ENCODE data around the gene OSBPL2. TPM values are rescaled to one million over a fixed set of nuclear protein-coding genes. Genes with fewer than 3 reads are reported as not detected.

OSBPL2 gene
- total and polyA plus RNA-seq, 7 experiments from 2014 or later, result 14.6 to 80.8 (median 58.3) TPM

GRCh38 chr20:62326959-62327725, 88.8 kb downstream of the OSBPL2 start:
- ATAC-seq, result no peak
- H3K27ac Mint-ChIP-seq, result no peak overlapping the region
- no peaks in the 10 kb centered on the region for H3K27me3 Mint-ChIP-seq

DNA sequence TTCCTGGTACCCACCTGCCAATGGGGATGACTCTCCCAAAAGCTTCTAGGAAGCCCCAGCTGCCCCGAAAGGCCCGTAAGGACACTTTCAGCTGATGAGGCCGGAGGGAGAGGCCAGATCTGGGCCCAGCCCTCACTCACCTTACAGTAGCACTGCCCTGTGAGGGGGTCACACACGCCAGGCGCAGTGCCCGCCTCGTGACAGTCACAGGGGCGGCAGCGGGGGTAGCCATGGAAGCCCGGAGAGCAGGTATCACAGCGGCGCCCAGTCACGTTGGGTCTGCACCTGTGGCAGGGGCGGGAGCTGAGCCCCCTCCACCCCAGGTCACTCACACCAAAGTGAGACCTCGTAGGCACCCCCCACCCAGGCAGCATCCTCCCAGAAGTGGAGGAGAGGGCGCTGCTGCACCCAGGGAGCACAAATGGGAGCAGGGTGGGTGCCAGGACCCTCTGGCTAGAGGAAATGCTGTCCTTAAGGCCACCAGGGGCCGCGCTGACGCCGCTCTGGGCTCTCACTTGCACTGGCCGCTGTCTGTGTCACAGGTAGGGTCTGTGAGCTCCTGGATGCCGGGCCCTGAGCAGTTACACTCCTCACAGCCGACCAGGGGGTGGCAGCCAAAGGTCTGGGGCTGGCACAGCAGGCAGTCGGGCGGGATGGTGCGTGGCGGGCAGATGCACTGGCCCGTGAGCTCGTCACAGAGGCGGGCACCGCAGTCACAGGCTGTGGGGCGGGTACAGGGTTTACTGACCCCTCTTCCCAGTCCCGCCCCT, 89.6 kb downstream of the OSBPL2 start:
- DNase-seq, result no peak

More at GRCh38 chr20:62326959-62327725, 88.8 kb downstream of the OSBPL2 start:
- peaks cover 0 to 3% (median 0%) of the 10 kb centered on the region in 7 donors for H3K4me1 Mint-ChIP-seq
- DNase-seq, result no peak
- H3K9me3 Mint-ChIP-seq, result peaks cover 0 to 2% (median 0%) of the 10 kb centered on the region in 11 donors
- CTCF ChIA-PET, result no interaction called here
- no peaks in the 10 kb centered on the region for H3K36me3 Mint-ChIP-seq
- POLR2A ChIA-PET, result no interaction called here
- Histone ChIP-seq H3K27ac (ENCODE audit: low read depth, low read length) (no peak overlapping the region), H3K4me3 (ENCODE audit: low read length) (no peak overlapping the region), H3K4me1 (ENCODE audit: control insufficient read depth in 2 of 2, insufficient read depth in 2 of 2, low read length in 2 of 2) (no peaks in the 10 kb centered on the region), H3K27me3 (ENCODE audit: control insufficient read depth in 2 of 2, insufficient read depth in 2 of 2, low read length in 2 of 2) (no peaks in the 10 kb centered on the region), H3K9me3 (ENCODE audit: control insufficient read depth in 2 of 3, low read length in 3 of 3) (no peaks in the 10 kb centered on the region), H3K36me3 (ENCODE audit: control insufficient read depth in 2 of 3, insufficient read depth in 3 of 3, low read length in 3 of 3) (no peaks in the 10 kb centered on the region)
- no peak overlapping the region for H3K4me3 Mint-ChIP-seq
- intact Hi-C loops (cut with micrococcal nuclease), result no loop called here

DNA sequence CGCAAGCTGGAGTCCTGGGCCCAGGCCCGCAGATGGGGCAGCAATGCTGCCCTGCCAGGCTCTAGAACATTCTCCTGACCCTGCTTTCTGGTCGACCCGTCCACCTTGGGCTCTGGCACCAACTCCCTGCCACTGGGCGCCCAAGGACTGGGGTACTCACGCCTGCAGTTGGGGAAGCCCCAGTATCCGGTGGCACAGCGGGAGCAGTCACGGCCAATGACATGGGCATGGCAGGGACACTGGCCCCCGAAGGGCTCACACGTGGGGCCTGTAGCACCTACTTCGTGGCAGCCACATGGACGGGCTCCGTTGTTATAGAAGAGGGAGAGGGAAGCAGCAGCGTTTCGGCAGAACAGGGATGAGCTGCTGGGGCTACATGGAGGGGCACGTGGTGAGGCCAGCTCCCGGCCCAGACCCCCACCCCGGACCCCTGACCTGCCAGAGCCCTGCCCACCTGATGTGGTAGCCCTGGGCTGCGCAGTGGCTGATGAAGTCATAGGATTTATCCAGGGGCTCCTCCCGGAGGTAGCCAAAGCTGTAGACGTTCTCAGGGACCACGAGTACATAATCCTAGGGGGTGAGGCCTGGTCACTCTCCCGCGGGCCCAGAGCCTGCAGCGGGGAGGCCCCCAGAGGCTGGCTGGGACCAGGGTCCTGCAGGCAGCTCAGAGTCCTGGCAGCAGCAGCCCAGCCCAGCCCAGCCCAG, 90.5 kb downstream of the OSBPL2 start:
- ChIA-PET POLR2A (no interaction called here), CTCF (no interaction called here)
- Histone ChIP-seq H3K4me1 (ENCODE audit: control insufficient read depth in 2 of 2, insufficient read depth in 2 of 2, low read length in 2 of 2) (no peaks in the 10 kb centered on the region), H3K9me3 (ENCODE audit: control insufficient read depth in 2 of 3, low read length in 3 of 3) (no peaks in the 10 kb centered on the region), H3K4me3 (ENCODE audit: low read length) (no peak overlapping the region), H3K27ac (ENCODE audit: low read depth, low read length) (no peak overlapping the region), H3K36me3 (ENCODE audit: control insufficient read depth in 2 of 3, insufficient read depth in 3 of 3, low read length in 3 of 3) (no peaks in the 10 kb centered on the region), H3K27me3 (ENCODE audit: control insufficient read depth in 2 of 2, insufficient read depth in 2 of 2, low read length in 2 of 2) (no peaks in the 10 kb centered on the region)
- no peaks in the 10 kb centered on the region for H3K27me3 Mint-ChIP-seq
- H3K27ac Mint-ChIP-seq, result peak overlapping the region in 1 of 9 donors; percentile 51
- H3K9me3 Mint-ChIP-seq, result peaks cover 0 to 2% (median 0%) of the 10 kb centered on the region in 11 donors
- H3K4me3 Mint-ChIP-seq, result no peak overlapping the region
- no peak for ATAC-seq
- H3K4me1 Mint-ChIP-seq, result peaks cover 0 to 3% (median 0%) of the 10 kb centered on the region in 7 donors
- H3K36me3 Mint-ChIP-seq, result no peaks in the 10 kb centered on the region
- intact Hi-C loops (cut with micrococcal nuclease), result no loop called here
- no peak for DNase-seq

More for the DNA sequence above, 89.6 kb downstream of the OSBPL2 start:
- Mint-ChIP-seq H3K4me3 (no peak overlapping the region), H3K27ac (no peak overlapping the region), H3K27me3 (no peaks in the 10 kb centered on the region), H3K36me3 (no peaks in the 10 kb centered on the region), H3K9me3 (peaks cover 0 to 2% (median 0%) of the 10 kb centered on the region in 11 donors), H3K4me1 (peaks cover 0 to 3% (median 0%) of the 10 kb centered on the region in 7 donors)
- Histone ChIP-seq H3K27ac (ENCODE audit: low read depth, low read length) (no peak overlapping the region), H3K4me3 (ENCODE audit: low read length) (no peak overlapping the region), H3K4me1 (ENCODE audit: control insufficient read depth in 2 of 2, insufficient read depth in 2 of 2, low read length in 2 of 2) (no peaks in the 10 kb centered on the region), H3K27me3 (ENCODE audit: control insufficient read depth in 2 of 2, insufficient read depth in 2 of 2, low read length in 2 of 2) (no peaks in the 10 kb centered on the region), H3K36me3 (ENCODE audit: control insufficient read depth in 2 of 3, insufficient read depth in 3 of 3, low read length in 3 of 3) (no peaks in the 10 kb centered on the region), H3K9me3 (ENCODE audit: control insufficient read depth in 2 of 3, low read length in 3 of 3) (no peaks in the 10 kb centered on the region)
- intact Hi-C loops (cut with micrococcal nuclease), result no loop called here
- POLR2A ChIA-PET, result no interaction called here
- CTCF ChIA-PET, result no interaction called here
- ATAC-seq, result no peak

DNA sequence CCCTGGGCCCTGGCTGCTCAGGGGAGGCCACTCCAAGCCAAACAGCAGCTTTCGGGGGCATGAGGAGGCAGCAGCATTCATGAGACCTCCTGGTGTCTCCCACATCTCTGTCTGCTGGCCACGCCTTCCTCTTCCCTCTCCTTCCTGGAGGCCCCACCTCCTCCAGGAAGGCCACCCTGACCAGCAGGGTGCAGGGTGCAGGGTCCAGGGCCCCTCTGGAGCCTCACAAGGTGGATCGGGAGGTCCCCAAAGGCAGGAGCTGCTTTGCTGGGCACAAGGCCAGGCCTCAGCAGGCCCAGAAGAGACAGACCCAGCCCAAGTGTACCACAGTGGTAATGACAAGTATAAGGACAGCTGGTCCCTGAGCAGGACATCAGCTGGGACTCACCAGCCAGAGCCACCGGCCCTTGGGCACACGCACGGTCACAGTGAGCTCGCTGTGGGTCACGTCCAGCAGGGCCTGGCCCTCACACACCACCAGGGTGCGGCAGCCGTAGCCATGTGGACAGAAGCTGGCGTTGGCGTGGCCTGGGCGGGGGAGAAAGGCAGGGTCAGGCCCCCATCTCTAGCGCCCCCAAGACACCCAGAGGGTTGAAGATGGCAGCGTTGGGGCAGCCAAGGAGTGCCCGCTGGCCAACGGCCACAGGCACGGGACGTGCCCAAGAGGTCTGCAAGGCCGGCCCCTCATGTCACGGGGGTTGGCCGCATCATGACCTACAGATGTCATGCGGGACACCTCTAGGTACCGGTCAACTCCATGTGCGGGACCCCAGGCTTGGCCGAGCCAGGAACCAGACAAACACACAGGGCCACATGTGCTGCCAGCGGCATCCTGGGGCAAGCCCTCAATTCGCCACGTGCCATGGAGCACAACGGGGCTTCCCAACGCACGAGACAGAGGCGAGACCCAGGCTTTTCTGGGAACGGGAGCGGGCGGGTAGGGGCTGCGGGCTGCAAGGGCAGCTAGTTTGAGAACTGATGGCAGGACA, 91.4 kb downstream of the OSBPL2 start:
- Mint-ChIP-seq H3K27ac (no peak overlapping the region), H3K27me3 (no peaks in the 10 kb centered on the region), H3K4me3 (no peak overlapping the region), H3K9me3 (peaks cover 0 to 2% (median 0%) of the 10 kb centered on the region in 11 donors), H3K4me1 (peaks cover 0 to 3% (median 0%) of the 10 kb centered on the region in 7 donors), H3K36me3 (no peaks in the 10 kb centered on the region)
- Histone ChIP-seq H3K9me3 (ENCODE audit: control insufficient read depth in 2 of 3, low read length in 3 of 3) (no peaks in the 10 kb centered on the region), H3K4me3 (ENCODE audit: low read length) (no peak overlapping the region), H3K4me1 (ENCODE audit: control insufficient read depth in 2 of 2, insufficient read depth in 2 of 2, low read length in 2 of 2) (no peaks in the 10 kb centered on the region), H3K27ac (ENCODE audit: low read depth, low read length) (no peak overlapping the region), H3K36me3 (ENCODE audit: control insufficient read depth in 2 of 3, insufficient read depth in 3 of 3, low read length in 3 of 3) (no peaks in the 10 kb centered on the region), H3K27me3 (ENCODE audit: control insufficient read depth in 2 of 2, insufficient read depth in 2 of 2, low read length in 2 of 2) (no peaks in the 10 kb centered on the region)
- ChIA-PET POLR2A (no interaction called here), CTCF (no interaction called here)
- ATAC-seq, result no peak
- intact Hi-C loops (cut with micrococcal nuclease), result no loop called here
- no peak for DNase-seq

DNA sequence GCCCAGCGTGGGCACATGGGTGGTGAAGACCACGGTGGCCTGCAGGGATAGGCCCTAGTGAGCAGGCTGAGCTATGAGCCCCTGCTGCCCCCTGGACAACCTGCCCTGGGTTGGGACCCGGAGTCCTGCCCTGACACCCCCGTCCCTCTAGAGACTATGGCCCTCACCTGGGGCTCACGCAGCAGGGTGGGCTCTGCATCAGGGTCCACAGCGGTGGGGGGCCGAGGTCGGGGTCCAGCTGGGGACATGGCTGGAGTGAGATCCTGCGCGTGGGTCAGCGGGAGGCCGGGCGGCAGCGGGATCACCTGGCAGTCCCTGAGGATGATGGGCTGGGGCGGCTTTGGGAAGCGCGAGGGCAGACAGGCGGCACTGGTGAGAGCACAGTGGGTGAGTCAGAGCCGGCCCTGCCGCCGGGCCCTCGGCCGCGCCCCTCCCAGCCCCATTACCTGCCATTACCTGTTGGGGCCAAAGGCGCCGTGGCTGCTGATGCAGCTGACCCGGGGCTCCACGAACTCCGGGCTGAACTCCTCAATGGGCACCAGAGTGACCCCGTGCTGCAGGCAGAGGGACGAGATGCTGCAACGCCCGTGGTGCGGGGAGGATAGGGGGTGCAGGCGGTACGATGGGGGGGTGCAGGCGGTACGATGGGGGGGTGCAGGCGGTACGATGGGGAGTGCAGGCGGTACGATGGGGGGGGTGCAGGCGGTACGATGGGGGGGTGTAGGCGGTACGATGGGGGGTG, 92.4 kb downstream of the OSBPL2 start:
- Histone ChIP-seq H3K9me3 (ENCODE audit: control insufficient read depth in 2 of 3, low read length in 3 of 3) (no peaks in the 10 kb centered on the region), H3K36me3 (ENCODE audit: control insufficient read depth in 2 of 3, insufficient read depth in 3 of 3, low read length in 3 of 3) (no peaks in the 10 kb centered on the region), H3K27me3 (ENCODE audit: control insufficient read depth in 2 of 2, insufficient read depth in 2 of 2, low read length in 2 of 2) (no peaks in the 10 kb centered on the region), H3K27ac (ENCODE audit: low read depth, low read length) (no peak overlapping the region), H3K4me1 (ENCODE audit: control insufficient read depth in 2 of 2, insufficient read depth in 2 of 2, low read length in 2 of 2) (no peaks in the 10 kb centered on the region), H3K4me3 (ENCODE audit: low read length) (no peak overlapping the region)
- Mint-ChIP-seq H3K36me3 (no peaks in the 10 kb centered on the region), H3K9me3 (peaks cover 0 to 1% (median 0%) of the 10 kb centered on the region in 11 donors), H3K27ac (no peak overlapping the region), H3K4me3 (no peak overlapping the region), H3K27me3 (no peaks in the 10 kb centered on the region), H3K4me1 (no peaks in the 10 kb centered on the region)
- ChIA-PET CTCF (no interaction called here), POLR2A (no interaction called here)
- DNase-seq (no peak), ATAC-seq (no peak)
- intact Hi-C loops (cut with micrococcal nuclease), result no loop called here

GRCh38 chr20:62331347-62331746, 93.0 kb downstream of the OSBPL2 start:
- H3K27me3 Mint-ChIP-seq, result no peaks in the 10 kb centered on the region

More at GRCh38 chr20:62331347-62331746, 93.0 kb downstream of the OSBPL2 start:
- H3K36me3 Mint-ChIP-seq, result no peaks in the 10 kb centered on the region
- H3K4me1 Mint-ChIP-seq, result no peaks in the 10 kb centered on the region
- no peaks in the 10 kb centered on the region for H3K9me3 Mint-ChIP-seq
- H3K27ac Mint-ChIP-seq, result no peak overlapping the region
- Histone ChIP-seq H3K36me3 (ENCODE audit: control insufficient read depth in 2 of 3, insufficient read depth in 3 of 3, low read length in 3 of 3) (no peaks in the 10 kb centered on the region), H3K27me3 (ENCODE audit: control insufficient read depth in 2 of 2, insufficient read depth in 2 of 2, low read length in 2 of 2) (no peaks in the 10 kb centered on the region), H3K27ac (ENCODE audit: low read depth, low read length) (no peak overlapping the region), H3K4me3 (ENCODE audit: low read length) (no peak overlapping the region), H3K4me1 (ENCODE audit: control insufficient read depth in 2 of 2, insufficient read depth in 2 of 2, low read length in 2 of 2) (no peaks in the 10 kb centered on the region), H3K9me3 (ENCODE audit: control insufficient read depth in 2 of 3, low read length in 3 of 3) (no peaks in the 10 kb centered on the region)
- ATAC-seq (no peak), DNase-seq (no peak)
- ChIA-PET POLR2A (no interaction called here), CTCF (no interaction called here)
- H3K4me3 Mint-ChIP-seq, result no peak overlapping the region
- intact Hi-C loops (cut with micrococcal nuclease), result no loop called here
